Measurements from ENCODE around the gene PNKP. TPM values are rescaled to one million over a fixed set of nuclear protein-coding genes. Genes with fewer than 3 reads are reported as not detected.
A peak's percentile ranks its signal among the peaks of the same experiment; 100 is the strongest.

Gene PNKP
- total and polyA plus RNA-seq, 9 of the 15 experiments (the other 6 are each of a cell fraction or from before 2014, with no cell fraction given) = 2.8 to 85.4 (median 25.3) TPM

- TF ChIP-seq HES1 (IDR thresholded peaks at IDR 0.05; ENCODE audit: low read depth) = no peak
- no peak for TF ChIP-seq SMAD1 (IDR thresholded peaks at IDR 0.05; ENCODE audit: low read depth, low read length, partially characterized antibody)
- peak in 1 of 3 experiments; percentile 60; a peak in 1 of 6 replicates for TF ChIP-seq ZBTB11 (CRISPR knock-in tag; IDR thresholded peaks at IDR 0.05)
- no peak for TF ChIP-seq U2AF2 (optimal IDR thresholded peaks at IDR 0.05; ENCODE audit: low read depth, low read length)
- TF ChIP-seq MAFK (IDR thresholded peaks at IDR 0.05; ENCODE audit: low read length) = no peak
- TF ChIP-seq TSHZ1 (CRISPR knock-in tag; IDR thresholded peaks at IDR 0.05) = no peak
- peak; percentile 2; the same call in 1 of the 2 replicates for TF ChIP-seq TFE3 (CRISPR knock-in tag; IDR thresholded peaks at IDR 0.05)
- TF ChIP-seq SP1 (CRISPR knock-in tag; IDR thresholded peaks at IDR 0.05) = peak; percentile 90
- no peak for TF ChIP-seq E2F5 (CRISPR knock-in tag; IDR thresholded peaks at IDR 0.05)
- TF ChIP-seq ASH1L (IDR thresholded peaks at IDR 0.05; ENCODE audit: borderline replicate concordance, low read depth, partially characterized antibody) = peak; percentile 21
- TF ChIP-seq SIN3B (IDR thresholded peaks at IDR 0.05; ENCODE audit: low read depth) = peak; percentile 48; the same call in 1 of the 2 replicates
- 0 out of 2 replicates have a peak, but pooled peaks have one; percentile 7 for TF ChIP-seq FOXO4 (CRISPR knock-in tag; IDR thresholded peaks at IDR 0.05)
- TF ChIP-seq ZNF830 (CRISPR knock-in tag; IDR thresholded peaks at IDR 0.05) = peak; percentile 77; the same call in 1 of the 2 replicates
- TF ChIP-seq HDAC1 (IDR thresholded peaks at IDR 0.05) = peak in 1 of 2 experiments; percentile 75; a peak in 2 of 4 replicates
Observed at GRCh38 chr19:49876422-49877019, 9.1 kb upstream of the PNKP start (continued).
